HCEC 1CT (cell line): ENCODE measurements around the gene CSH2.
"Not testable (repeated sequence)": the region's sequence is repeated elsewhere in the genome, so short reads cannot be mapped to it uniquely, and the experiment has no call there.

ENCODE experiments used
- DNase-seq: peaks from one replicate; pipeline ENCODE4 v3.0.0-alpha.2; 2017

The CSH2 gene

GRCh38 chr17:63894821-63895220 lies 21.3 kb upstream of the CSH2 start:
- not testable (repeated sequence) for DNase-seq

DNA sequence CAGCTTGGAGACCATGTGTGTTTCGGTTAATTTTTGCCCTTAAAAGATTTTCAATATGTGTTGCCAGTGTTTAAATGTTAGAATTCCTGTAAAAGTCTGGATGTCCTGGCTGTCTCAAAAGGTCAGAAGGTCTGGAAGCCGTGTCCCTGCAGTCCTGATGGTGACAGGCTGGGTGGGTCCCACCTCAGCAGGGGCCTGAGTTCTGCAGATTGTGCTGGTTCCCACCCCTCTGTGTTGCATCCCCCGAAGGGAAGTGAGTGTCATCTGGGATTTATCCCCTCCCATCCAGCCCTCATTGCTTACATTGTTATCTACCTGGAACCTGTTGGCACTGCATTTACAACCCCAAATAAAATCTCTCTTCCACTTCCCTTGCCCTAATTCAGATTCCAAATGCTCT lies 20.5 kb upstream of the CSH2 start:
- not testable (repeated sequence) for DNase-seq

DNA sequence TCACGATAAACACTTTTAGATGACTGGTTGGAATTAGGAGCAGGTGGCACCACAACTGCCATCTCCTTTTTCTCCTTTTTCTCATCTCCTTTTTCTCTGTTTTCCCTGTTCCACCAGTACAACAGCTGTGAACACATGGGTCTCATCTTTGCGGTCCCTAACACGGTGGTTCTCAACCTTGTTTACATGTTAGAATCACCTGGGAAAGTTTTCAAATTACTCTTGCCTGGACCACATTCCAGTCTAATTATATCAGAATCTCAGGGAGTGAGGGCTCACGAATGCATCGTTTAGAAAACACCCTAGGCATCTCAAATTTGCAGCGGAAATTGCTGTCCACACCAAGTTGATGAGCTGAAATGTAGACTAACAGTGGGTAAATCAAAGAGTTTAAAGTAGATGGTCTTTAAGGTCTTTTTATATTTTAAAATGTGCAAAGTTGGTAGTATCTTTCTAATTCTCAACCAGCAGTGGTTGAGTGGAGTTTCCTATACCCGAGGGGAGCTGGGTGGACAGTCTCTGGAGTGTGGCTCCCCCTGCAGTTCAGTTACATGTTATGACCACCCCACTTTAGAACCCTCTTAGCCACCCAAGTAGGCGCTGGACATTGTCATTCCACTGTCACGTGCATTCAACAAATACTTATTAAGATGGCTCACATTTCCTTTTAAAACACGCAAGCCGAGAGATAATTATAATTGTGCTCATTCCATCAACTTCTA lies 19.0 kb upstream of the CSH2 start:
- not testable (repeated sequence) for DNase-seq

DNA sequence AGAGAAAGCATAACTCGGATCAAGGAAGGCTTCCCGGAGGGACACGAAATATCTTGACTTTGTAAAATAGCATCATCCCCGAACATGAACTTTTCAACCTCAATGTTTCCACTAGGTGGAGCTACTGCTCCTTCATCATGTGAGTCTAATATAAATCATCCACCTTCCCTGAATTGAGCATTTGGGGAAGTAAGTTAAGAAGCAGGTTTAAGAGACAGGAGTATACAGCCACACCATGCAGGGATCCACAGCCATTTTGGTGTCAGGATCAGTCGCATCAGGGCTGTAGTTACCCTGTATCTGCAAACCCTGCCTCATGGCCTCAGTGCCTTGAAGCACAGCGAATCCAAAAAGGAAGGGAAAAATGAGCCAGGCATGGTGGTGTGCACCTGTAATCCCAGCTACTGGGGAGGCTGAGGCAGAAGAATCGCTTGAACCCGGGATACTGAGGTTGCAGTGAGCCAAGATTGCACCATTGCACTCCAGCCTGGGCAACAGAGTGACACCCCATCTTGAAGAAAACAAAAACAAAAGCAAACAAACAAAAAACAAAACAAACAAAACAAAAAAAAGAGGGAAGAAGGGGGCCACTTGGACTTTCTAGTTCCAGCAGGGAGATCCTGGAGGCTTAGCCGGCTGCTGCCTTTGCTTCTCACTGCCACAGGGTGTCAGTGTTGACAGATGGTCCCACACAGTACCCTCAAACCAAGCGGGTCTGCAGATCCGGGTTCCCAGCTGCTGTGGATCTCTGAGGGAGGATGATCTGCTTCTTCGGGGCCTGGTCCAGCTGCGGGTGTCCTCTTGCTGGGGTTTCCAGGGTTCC lies 15.8 kb upstream of the CSH2 start:
- DNase-seq = peak; percentile 36

GRCh38 chr17:63885119-63885518 lies 11.6 kb upstream of the CSH2 start:
- not testable (repeated sequence) for DNase-seq

GRCh38 chr17:63882626-63883126 lies 9.2 kb upstream of the CSH2 start:
- DNase-seq = not testable (repeated sequence)

- peak; percentile 28 for DNase-seq
These were observed 8.6 kb upstream of the CSH2 start, which contains the start of gene GH2 for GRCh38 chr17:63881935-63882601. Gene GH2, minus strand, starts transcription at chr17:63881944. Its CDS starts 143 bp downstream, at chr17:63881801.

- DNase-seq = not testable (repeated sequence)
These were observed 7.9 kb upstream of the CSH2 start for GRCh38 chr17:63881337-63881736.

- no peak for DNase-seq
These were observed 7.2 kb upstream of the CSH2 start for GRCh38 chr17:63880706-63881105.

DNA sequence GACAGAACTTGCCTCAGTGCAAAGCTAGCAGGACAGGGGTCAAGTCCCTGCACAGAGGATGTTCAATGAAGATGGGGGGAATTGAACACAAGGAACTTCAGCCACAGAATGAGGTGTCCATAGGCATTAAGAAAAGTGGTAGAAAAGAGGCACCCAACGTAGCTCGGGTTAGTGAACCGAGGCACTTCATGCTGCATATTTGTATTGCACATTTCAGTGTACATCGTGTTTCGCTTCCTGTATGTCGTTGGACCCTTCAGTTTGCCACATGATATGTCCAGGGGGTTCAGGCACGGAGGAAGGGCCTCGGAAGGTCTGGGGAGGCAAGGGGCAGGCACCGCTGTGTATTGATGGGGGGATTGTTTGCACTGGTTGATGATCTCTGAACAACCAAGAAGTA lies 4.9 kb upstream of the CSH2 start:
- not testable (repeated sequence) for DNase-seq

GRCh38 chr17:63874693-63875092 lies 1.2 kb upstream of the CSH2 start:
- not testable (repeated sequence) for DNase-seq

GRCh38 chr17:63874061-63874626 lies 667 bp upstream of the CSH2 start:
- not testable (repeated sequence) for DNase-seq

DNA sequence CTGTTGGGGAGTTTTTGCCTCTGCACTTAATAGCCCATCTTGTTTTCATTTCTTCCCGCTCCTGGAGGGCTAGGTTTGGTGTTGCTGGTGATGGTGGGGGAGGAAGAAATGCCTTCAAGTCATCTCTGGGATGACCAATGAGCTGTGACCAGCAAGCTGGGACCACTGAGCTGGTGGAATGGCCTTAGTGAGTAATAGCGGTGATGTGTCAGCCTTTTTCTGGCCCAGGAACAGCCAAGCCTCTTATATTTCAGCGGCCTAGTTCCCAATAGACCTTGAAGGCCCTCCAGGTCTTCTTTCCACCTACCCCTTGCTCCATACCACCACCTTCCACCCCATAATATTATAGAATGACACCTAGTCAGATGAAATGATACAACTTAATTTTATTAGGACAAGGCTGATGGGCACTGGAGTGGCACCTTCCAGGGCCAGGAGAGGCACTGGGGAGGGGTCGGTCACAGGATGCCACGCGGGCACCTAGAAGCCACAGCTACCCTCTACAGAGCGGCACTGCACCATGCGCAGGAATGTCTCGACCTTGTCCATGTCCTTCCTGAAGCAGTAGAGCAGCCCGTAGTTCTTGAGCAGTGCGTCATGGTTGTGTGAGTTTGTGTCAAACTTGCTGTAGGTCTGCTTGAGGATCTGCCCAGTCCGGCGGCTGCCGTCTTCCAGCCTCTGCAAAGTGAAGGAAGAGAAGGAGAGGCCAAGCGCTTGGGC lies 1.7 kb downstream of the CSH2 start:
- DNase-seq = not testable (repeated sequence)

DNA sequence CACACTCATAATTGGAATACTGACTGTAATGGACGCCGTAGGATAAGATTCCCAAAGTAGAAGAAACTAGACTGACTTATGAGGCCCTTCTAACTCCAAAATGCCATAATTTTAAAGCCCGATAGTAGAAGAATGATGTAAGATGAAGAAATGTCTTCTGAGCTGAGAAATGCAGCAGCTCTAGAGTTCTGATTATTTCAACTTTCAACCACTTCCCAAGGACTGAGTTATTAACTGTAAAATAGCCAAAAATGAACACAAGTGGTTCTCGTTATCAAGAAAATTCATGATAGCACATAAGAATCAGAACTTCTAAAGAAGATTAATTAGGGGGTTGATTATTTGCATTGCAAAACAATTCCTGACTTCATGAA lies 3.2 kb downstream of the CSH2 start:
- not testable (repeated sequence) for DNase-seq

GRCh38 chr17:63869491-63870291 lies 3.8 kb downstream of the CSH2 start:
- DNase-seq = peak; percentile 12

GRCh38 chr17:63866625-63867024 lies 6.9 kb downstream of the CSH2 start:
- DNase-seq = not testable (repeated sequence)

GRCh38 chr17:63859257-63859656 lies 14.2 kb downstream of the CSH2 start:
- no peak for DNase-seq

DNA sequence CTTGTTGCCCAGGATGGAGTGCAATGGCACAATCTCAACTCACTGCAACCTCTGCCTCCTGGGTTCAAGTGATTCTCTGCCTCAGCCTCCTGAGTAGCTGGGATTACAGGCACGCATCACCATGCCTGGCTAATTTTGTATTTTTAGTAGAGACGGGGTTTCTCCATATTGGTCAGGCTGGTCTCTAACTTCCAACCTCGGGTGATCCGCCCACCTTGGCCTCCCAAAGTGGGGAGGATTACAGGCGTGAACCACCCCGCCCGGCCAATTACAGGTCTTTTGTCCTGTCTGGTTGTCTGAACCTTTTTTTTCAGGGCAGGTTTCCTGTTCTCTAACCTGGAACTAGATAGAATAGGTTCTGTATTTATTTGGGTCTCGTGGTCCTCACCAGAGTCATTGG lies 17.1 kb downstream of the CSH2 start:
- DNase-seq = not testable (repeated sequence)

DNA sequence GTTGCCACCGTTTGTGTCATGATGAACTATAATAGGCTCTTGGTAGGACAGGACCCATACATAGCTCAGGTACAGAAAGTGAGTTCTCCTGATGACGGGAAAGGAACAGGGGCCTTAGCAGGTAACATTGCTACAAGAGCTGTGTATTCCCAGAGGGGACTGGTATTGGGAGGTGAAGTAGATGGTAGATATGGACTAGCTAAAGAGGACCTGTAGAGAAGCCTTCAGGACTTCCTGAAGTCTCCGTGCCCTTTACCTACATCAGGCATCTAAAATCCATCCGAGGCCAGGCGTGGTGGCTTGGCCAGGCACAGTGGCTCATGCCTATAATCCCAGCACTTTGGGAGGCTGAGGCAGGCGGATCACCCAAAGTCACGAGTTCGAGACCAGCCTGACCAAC lies 18.3 kb downstream of the CSH2 start:
- no peak for DNase-seq

- DNase-seq = no peak
These were observed 18.8 kb downstream of the CSH2 start for GRCh38 chr17:63854709-63855108.

- no peak for DNase-seq
These were observed 20.2 kb downstream of the CSH2 start for GRCh38 chr17:63853260-63853659.
